Epidermal melanocyte (primary cell): ENCODE data around the gene ADCY5.

Source experiments
- DNase-seq: peaks from one replicate; pipeline ENCODE4 v3.0.0; 2011; ENCODE audit warnings: low spot score; ENCODE audit not compliant: insufficient read length

ADCY5 gene

GRCh38 chr3:123388042-123388441, 60.8 kb downstream of the ADCY5 start:
- no peak for DNase-seq

- DNase-seq: no peak
Measured at GRCh38 chr3:123387532-123387931, 61.4 kb downstream of the ADCY5 start.

- no peak for DNase-seq
Measured at GRCh38 chr3:123386477-123387040, 62.3 kb downstream of the ADCY5 start.

- no peak for DNase-seq
Measured at GRCh38 chr3:123385981-123386380, 62.9 kb downstream of the ADCY5 start.

GRCh38 chr3:123385499-123385898, 63.4 kb downstream of the ADCY5 start:
- no peak for DNase-seq

GRCh38 chr3:123385001-123385401, 63.9 kb downstream of the ADCY5 start:
- DNase-seq: no peak

GRCh38 chr3:123384256-123384655, 64.6 kb downstream of the ADCY5 start:
- DNase-seq: no peak

- no peak for DNase-seq
Measured at GRCh38 chr3:123383091-123384053, 65.5 kb downstream of the ADCY5 start.

- no peak for DNase-seq
Measured at GRCh38 chr3:123380261-123380660, 68.6 kb downstream of the ADCY5 start.

- no peak for DNase-seq
Measured at GRCh38 chr3:123379041-123379830, 69.7 kb downstream of the ADCY5 start.

GRCh38 chr3:123378409-123378915, 70.4 kb downstream of the ADCY5 start:
- no peak for DNase-seq

GRCh38 chr3:123377243-123377740, 71.6 kb downstream of the ADCY5 start:
- DNase-seq: no peak

GRCh38 chr3:123376451-123377242, 72.2 kb downstream of the ADCY5 start:
- DNase-seq: no peak

- no peak for DNase-seq
Measured at GRCh38 chr3:123375014-123375940, 73.6 kb downstream of the ADCY5 start.

GRCh38 chr3:123374016-123374415, 74.9 kb downstream of the ADCY5 start:
- DNase-seq: no peak

GRCh38 chr3:123373474-123373987, 75.4 kb downstream of the ADCY5 start:
- DNase-seq: no peak

- DNase-seq: no peak
Measured at GRCh38 chr3:123372686-123373473, 76.0 kb downstream of the ADCY5 start.

- DNase-seq: no peak
Measured at GRCh38 chr3:123371859-123372685, 76.8 kb downstream of the ADCY5 start.
